DMS 273 (cell line): ENCODE data around the gene OR2AE1.
"Not testable (repeated sequence)": the region's sequence is repeated elsewhere in the genome, so short reads cannot be mapped to it uniquely, and the experiment has no call there.

Experiments used
- DNase-seq: peaks from one replicate; lab custom pipeline; 2025; ENCODE audit not compliant: unreplicated experiment; lab: John Stamatoyannopoulos, UW

OR2AE1 gene

GRCh38 chr7:99876933-99877332 lies at the start of gene OR2AE1:
OR2AE1 (minus strand) TSS chr7:99877033; CDS start chr7:99877033, 0 bp downstream.
- DNase-seq = no peak

GRCh38 chr7:99926321-99926720 lies 49.5 kb upstream of the OR2AE1 start:
- DNase-seq = no peak

GRCh38 chr7:99923200-99923599 lies 46.4 kb upstream of the OR2AE1 start:
- no peak for DNase-seq

- no peak for DNase-seq
Observed at GRCh38 chr7:99920149-99920548, 43.3 kb upstream of the OR2AE1 start.

GRCh38 chr7:99919814-99920112 lies 42.9 kb upstream of the OR2AE1 start:
- DNase-seq = no peak

GRCh38 chr7:99918959-99919813 lies 42.4 kb upstream of the OR2AE1 start, which contains the start of gene TRIM4:
TRIM4 (minus strand) TSS chr7:99919530; CDS start chr7:99919401, 129 bp downstream.
- DNase-seq = peak; percentile 97

- no peak for DNase-seq
Observed at GRCh38 chr7:99910976-99911375, 34.1 kb upstream of the OR2AE1 start.

GRCh38 chr7:99901581-99901980 lies 24.7 kb upstream of the OR2AE1 start:
- no peak for DNase-seq

GRCh38 chr7:99899830-99900519 lies 23.1 kb upstream of the OR2AE1 start:
- no peak for DNase-seq

- DNase-seq = no peak
Observed at GRCh38 chr7:99898836-99899235, 22.0 kb upstream of the OR2AE1 start.

GRCh38 chr7:99898023-99898357 lies 21.2 kb upstream of the OR2AE1 start:
- no peak for DNase-seq

- no peak for DNase-seq
Observed at GRCh38 chr7:99897322-99898022, 20.6 kb upstream of the OR2AE1 start.

- no peak for DNase-seq
Observed at GRCh38 chr7:99894738-99895137, 17.9 kb upstream of the OR2AE1 start.

GRCh38 chr7:99893280-99893679 lies 16.4 kb upstream of the OR2AE1 start:
- DNase-seq = no peak

GRCh38 chr7:99890348-99890747 lies 13.5 kb upstream of the OR2AE1 start:
- not testable (repeated sequence) for DNase-seq

GRCh38 chr7:99888366-99888765 lies 11.5 kb upstream of the OR2AE1 start:
- DNase-seq = not testable (repeated sequence)

GRCh38 chr7:99881370-99881769 lies 4.5 kb upstream of the OR2AE1 start:
- DNase-seq = no peak

- no peak for DNase-seq
Observed at GRCh38 chr7:99876491-99876890, 342 bp downstream of the OR2AE1 start.

- no peak for DNase-seq
Observed at GRCh38 chr7:99868246-99868645, 8.6 kb downstream of the OR2AE1 start.

- DNase-seq = not testable (repeated sequence)
Observed at GRCh38 chr7:99867477-99867876, 9.4 kb downstream of the OR2AE1 start.

- DNase-seq = peak; percentile 40
Observed at GRCh38 chr7:99863847-99864440, 12.9 kb downstream of the OR2AE1 start.
